ENCODE results near the gene CHPF.

Gene CHPF

GRCh38 chr2:219530048-219530963 lies 13.3 kb downstream of the CHPF start:
- peak; percentile 82 for DNase-seq

- no peak for DNase-seq
Measured at GRCh38 chr2:219527472-219527871, 16.1 kb downstream of the CHPF start.

DNA sequence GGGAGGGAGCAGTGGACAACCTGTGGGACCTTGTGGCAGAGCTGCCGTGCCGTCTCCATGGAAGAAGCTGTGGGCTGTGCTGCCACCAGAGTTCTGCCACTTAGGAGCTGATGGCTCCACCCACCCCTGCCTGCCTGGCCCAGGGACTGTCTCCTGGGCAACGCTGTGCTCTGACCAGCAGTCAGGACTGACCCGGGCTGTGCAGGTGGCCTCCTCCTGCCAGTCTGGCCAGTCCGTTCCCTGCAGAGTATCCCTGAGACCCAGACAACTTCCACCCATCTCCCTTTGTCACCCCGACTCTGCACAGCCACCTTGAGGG lies 16.6 kb downstream of the CHPF start:
- no peak for DNase-seq

DNA sequence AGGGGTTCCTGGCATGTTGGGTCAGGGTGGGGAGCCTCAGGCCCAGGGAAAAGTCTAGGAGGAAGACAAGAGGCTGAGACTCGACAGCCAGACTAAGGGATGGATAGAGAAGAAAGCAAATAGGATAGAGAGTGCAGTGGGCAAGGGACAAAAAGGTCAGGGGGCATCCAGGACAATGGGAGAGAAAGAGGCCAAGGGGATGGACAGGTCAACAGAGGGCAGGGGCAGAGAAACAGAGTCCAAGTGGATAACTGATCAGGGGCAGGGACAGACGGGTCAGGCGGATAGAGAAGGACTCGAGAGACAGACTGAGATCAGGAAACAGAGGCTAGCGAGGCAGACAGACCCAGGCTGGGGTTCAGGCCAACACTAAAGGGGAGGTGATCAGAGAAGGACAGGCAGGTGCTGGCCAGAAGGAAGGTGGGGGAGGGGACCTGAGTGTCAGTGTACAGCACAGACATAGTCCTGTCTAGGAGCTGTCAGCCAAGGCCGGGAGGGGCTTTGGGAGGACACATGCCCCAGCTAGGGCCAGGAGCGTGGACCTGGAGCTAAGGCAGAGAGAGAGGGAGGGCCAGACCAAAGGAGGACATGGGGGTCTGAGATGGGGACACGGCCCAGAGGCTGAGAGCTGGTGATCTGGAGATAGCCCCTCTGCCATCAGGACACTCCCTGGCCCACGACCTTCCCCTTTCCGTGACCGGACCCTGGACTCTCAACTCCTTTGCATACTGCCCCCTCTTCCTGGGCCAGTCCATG lies 17.1 kb downstream of the CHPF start:
- no peak for DNase-seq

DNA sequence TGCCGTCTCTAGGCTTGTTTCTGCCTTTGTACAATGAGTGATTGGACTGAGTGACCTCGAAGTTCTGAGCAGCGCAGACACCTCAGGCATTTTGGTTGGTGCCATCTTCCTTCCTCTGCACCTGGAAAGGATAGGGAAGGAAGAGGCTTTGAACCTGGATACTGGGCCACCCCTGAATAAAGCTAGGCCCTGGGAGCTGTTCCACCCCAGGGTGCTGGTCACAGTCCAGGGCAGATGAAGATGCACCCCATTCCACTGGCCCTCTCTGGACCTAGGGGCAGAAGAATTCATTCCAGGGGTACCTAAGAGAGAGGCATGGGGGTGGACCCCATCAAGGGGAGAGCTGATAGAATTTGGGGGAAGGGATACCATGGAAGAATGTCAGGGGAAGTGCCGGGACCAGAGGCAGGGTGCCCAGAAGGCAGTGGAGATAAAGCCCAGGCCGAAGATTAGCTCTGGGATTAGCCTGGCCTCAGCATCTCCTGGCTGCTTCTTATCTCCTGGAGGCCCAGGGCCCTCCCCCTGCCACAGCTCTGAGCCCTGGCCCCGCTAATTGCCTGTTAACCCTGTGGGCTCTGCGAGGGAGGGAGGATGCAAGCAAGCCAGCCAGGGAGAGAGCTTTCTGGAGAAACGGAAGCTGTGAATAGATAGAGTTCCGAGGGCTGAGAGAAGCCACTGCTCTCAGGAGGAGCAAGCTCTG lies 17.9 kb downstream of the CHPF start:
- no peak for DNase-seq

- no peak for DNase-seq
Measured at GRCh38 chr2:219524817-219525216, 18.8 kb downstream of the CHPF start.

GRCh38 chr2:219523031-219523671 lies 20.5 kb downstream of the CHPF start:
- DNase-seq = no peak

GRCh38 chr2:219522111-219523030 lies 21.2 kb downstream of the CHPF start:
- DNase-seq = no peak

DNA sequence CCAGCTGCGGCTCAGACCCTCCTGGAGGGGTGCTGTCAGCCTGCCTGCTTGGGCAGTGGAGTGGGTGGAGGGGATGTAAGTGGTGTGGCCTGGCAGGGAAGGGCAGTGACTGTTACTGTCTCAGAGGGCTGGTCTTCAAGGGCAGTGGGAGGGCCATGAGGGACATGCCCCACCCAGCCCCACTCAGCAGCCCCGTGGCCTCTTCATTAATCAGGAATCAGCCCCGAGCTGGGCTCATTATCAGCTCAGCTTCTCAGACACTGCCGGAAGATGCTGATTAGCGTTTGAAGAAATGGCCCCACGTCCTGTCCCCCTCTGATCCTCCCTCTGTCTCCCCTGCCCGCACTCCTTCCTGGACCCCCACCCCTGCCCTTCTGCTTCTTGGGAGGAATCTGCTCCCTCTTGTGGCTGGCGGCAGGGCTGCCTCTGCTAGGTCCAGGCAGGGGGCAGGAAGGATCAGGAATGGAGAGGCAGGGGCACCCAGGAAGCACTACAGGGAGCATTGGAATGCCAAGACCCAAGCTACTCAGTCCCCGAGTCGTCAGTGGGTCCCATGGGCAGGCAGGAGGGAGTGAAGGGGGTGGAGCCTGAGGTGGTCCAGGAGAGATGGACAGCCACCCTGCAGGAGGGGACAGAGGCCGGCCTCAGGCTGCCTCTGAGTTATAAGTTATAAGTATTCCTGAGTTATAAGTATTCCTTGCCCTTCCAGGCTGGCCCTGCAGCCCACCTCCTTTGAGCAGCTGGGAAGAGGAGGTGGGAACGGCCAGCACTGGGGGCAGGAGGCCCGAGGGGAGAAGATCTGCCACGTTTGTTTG lies 22.3 kb downstream of the CHPF start:
- no peak for DNase-seq

DNA sequence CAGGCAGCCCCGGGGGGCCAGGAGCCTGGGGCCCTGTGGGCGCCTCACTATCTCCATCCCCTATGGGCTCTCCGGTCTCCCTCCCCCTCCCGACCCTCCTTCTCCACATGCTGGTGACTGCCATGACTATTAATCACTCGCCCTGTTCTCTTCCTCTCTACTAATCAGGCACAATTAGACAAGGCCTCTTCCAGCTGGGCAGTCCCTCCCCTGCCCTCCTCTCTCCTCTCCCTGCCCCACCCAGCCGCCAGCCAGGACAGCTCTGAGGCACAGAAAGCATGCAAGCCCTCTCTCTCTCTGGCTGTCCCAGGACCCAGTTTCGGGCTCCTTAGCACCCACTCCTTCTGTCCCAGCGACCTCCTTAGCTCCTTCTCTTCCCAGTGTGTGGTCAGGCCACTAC lies 23.5 kb downstream of the CHPF start:
- DNase-seq = no peak

GRCh38 chr2:219519526-219519916 lies 24.1 kb downstream of the CHPF start:
- DNase-seq = no peak

- DNase-seq = no peak
Measured at GRCh38 chr2:219517954-219518778, 25.4 kb downstream of the CHPF start.

DNA sequence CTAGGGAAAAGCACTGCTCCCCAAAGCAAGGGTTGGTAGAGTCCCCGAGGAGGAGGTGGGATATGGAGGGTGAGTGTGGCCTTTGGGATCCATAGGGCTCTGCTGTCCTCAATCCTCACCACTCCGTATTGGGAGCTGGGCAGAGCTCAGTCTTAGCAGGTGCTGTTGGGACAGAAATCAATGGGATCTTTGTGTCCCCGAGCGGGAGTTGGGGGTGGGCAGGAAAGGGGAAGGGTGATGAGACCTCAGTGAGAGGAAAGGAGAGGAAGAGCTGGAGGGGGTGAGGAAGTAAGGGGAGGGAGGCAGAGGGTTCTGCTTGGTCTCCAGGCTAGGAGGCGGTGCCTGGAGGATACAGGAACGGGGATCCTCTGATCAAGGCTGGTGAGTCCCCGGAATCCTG lies 26.7 kb downstream of the CHPF start:
- DNase-seq = no peak

GRCh38 chr2:219515874-219516629 lies 27.6 kb downstream of the CHPF start:
- no peak for DNase-seq

DNA sequence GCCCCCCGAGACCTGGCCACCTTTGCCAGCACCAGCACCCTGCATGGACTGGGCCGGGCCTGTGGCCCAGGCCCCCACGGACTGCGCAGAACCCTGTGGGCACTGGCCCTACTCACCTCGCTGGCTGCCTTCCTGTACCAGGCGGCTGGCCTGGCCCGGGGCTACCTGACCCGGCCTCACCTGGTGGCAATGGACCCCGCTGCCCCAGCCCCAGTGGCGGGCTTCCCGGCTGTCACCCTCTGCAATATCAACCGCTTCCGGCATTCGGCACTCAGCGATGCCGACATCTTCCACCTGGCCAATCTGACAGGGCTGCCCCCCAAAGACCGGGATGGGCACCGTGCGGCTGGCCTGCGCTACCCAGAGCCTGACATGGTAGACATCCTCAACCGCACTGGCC lies 28.8 kb downstream of the CHPF start:
- no peak for DNase-seq

DNA sequence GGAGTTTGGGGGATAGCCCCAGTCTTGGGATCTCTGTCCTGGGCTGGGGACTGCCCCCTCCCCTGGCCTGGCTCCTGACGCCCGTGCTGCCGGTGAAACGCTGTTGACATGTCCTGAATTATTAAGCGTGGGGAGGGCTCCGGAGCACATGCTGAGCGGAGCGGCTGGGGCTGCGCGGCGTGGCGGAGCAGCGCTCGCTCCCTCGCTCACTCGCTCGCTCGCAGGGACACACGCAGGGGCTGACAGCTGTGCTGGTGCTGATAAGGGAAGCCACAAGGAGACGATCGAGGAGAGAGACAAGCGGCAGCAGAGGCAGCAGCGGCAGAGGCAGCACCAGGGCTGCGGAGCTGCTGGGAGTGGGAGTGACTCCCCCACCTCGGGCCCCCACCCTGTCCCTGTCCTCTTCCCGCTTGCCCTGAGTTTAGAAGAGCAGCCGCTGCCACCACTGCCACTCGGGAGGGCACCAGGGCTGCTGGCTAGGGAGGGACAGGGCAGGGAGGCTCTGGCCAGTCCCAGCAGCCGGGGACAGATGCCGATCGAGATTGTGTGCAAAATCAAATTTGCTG lies 29.3 kb downstream of the CHPF start, which contains the start of gene ASIC4:
TSS of gene ASIC4 (plus strand) at position 287 of the 566 bp plus-strand sequence. CDS start at position 530, 243 bp downstream.
- DNase-seq = no peak

DNA sequence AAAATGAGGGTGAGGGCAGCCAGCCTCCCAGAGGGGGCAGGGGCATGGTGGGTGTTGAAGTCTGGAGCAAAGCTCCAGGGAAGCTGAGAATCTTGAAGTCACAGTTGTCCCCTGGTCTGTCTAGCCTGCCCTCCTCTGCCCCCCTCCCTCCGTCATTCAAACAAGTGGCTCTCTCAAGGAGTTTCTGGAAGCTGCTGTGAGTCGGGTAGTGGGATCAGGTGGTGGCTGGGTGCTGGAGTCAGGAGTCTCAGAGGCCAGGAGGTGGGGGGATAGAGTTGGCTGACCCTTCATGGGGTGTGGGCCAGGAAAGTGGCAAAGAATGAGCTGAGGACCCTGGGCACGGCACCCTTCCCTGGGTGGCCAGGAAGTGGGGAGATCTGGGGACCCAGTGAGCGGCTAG lies 29.8 kb downstream of the CHPF start:
- DNase-seq = no peak

- no peak for DNase-seq
Measured at GRCh38 chr2:219512524-219513216, 30.9 kb downstream of the CHPF start.

All from inflammatory macrophage treated with lipopolysaccharide for 4 hours (primary cell).